Midbrain (tissue), 1 donor: Measurements from ENCODE around the gene HACE1.

Source experiments
- DNase-seq: peaks from one replicate; lab custom pipeline; 2025; lab: John Stamatoyannopoulos, UW

HACE1 gene

DNA sequence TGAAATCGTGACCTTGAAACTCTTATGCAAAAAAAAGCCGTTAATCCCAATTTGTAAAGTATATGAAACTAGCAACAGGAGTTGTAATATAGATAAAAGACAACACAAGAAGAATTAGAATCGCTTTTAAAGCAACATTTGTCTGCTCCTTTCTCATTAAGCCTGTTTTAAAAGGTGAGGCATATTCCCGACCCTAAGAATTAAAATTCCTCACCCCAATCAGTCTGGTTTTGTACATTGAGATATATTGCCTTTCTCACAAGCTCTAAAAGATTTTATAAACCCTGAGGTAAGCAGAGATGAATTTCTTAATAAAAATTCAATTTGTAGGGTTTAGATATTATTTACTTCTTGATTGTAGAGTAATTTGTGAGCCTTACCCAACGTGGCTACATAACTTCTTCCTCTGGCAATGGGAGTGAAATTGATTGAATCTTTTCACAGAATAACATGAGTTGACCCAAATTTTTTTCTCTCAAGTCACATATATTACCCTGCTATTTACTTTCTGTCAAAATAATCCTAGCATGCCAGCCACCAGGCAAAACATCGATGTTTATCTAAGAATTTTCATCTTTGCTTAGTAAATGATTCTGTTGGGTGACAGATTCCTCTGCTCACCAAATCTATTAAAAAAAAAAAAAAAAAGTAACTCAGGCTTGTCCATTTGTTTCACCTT is 173.7 kb downstream of the HACE1 start:
- DNase-seq = no peak

DNA sequence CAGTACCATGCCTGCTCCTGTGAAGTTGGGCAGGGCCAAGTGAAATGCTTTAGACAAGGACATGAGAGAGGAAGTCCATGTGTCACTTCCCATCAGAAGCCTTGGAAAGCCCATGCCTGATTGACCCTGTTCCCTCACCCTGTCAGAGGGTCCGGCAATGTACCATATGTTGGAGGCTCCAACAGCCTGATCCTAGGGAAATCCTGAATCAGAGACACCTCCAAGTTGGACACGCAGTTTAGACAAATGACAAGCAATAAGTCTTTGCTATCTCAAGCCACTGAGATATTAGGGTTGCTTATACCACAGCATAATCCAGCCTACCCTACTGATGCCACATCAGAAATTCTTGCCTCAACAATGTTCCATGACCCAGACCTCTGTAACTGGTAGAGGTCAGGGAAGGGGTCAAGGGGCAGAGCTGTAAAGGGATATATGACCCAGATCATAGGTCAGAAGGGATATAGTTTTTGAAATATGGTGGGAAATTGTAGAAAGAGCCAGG is 174.8 kb downstream of the HACE1 start:
- no peak for DNase-seq

DNA sequence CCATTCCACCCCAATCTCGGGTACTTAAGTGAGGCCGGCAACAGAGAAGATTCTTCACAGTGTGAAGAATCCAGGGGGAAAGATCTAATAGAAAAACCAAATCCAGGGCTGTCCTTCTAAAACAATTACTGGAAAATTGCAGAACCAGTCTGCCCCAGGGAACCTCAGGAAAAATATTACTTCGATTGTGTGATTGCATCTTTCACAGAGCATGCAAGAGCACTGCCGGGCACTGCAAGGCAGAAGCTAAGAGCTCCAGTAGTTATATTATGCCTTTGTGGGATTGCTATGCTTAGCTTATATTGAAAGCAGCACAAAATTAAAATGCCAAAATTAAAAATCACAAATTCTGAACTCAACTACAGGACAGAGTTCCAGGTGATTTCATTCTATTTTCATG is 175.9 kb downstream of the HACE1 start:
- no peak for DNase-seq

GRCh38 chr6:104682722-104683643 is 176.7 kb downstream of the HACE1 start:
- peak; percentile 62 for DNase-seq

- DNase-seq = no peak
Measured at GRCh38 chr6:104680539-104680938, 179.2 kb downstream of the HACE1 start.

DNA sequence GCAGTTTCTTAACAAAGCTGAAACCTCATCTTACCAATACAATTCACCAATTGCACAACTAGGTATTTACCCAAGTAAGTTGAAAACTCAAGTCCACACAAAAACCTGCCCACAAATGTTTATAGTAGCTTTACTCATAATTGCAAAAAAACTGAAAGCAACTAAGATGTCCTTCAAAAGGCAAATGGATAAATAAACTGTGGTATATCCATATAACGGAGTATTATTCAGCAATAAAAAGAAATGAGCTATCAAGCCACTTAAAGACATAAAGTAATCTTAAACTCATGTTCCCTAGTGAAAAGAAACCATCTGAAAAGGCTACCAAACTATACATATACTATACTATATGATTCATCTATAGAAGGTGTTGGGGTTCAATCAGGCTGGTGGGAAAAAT is 179.7 kb downstream of the HACE1 start:
- DNase-seq = no peak
